LNCAP (cell line): Measurements from ENCODE around the gene BCL2L11.

Source experiments
- TF ChIP-seq, protein P1 (sequence below): fragments of 450-650 bp; IDR thresholded peaks from 2 replicates; pipeline ENCODE4 v1.5.1; 2017; ENCODE audit warnings: mild to moderate bottlenecking

Gene BCL2L11

DNA sequence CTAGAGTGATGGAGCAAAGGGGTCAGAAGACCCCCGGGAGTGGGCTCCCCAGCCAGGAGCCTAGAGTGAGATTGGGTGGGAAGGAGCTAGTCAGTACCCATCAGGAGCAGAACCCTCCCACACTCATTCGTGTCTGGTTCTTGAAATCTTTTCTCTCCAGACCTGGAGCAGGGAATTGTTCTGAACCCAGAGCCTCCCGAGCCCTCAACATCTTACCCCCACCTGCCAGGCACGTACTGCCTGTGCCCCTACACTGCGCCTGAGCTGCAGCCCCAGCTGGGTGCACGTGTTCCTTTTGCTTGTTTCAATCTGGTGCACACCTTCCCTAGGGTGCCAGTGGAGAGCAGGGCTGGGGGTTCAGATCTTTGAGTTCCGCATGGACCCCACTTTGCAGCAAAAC, 52.6 kb downstream of the BCL2L11 start:
- TF ChIP-seq, protein P1, sequence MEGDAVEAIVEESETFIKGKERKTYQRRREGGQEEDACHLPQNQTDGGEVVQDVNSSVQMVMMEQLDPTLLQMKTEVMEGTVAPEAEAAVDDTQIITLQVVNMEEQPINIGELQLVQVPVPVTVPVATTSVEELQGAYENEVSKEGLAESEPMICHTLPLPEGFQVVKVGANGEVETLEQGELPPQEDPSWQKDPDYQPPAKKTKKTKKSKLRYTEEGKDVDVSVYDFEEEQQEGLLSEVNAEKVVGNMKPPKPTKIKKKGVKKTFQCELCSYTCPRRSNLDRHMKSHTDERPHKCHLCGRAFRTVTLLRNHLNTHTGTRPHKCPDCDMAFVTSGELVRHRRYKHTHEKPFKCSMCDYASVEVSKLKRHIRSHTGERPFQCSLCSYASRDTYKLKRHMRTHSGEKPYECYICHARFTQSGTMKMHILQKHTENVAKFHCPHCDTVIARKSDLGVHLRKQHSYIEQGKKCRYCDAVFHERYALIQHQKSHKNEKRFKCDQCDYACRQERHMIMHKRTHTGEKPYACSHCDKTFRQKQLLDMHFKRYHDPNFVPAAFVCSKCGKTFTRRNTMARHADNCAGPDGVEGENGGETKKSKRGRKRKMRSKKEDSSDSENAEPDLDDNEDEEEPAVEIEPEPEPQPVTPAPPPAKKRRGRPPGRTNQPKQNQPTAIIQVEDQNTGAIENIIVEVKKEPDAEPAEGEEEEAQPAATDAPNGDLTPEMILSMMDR = no peak

DNA sequence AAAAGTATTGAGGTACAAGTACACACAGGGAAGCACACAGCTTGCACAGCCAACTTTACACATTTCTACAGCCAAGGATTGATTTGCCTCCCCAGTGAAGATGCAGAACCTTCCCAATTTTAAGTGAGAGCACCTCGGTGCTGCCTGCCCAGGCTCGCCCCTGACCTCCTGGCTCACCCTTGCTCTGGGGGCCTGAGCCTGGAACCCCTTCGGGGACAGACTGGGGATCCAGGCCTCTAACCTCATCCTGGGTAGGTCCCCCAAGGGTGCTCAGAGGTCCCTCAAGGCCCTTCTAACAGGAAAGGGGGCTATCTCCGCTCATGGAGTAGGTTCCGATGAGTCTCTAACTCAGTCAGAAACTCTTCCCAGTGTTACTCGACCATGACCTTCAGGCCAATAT, 53.1 kb downstream of the BCL2L11 start:
- TF ChIP-seq, protein P1 = no peak

GRCh38 chr2:111175615-111176014, 54.9 kb downstream of the BCL2L11 start:
- TF ChIP-seq, protein P1 = no peak

- TF ChIP-seq, protein P1 = no peak
Measured at GRCh38 chr2:111176388-111176787, 55.7 kb downstream of the BCL2L11 start.

GRCh38 chr2:111176867-111177266, 56.2 kb downstream of the BCL2L11 start:
- TF ChIP-seq, protein P1 = no peak

DNA sequence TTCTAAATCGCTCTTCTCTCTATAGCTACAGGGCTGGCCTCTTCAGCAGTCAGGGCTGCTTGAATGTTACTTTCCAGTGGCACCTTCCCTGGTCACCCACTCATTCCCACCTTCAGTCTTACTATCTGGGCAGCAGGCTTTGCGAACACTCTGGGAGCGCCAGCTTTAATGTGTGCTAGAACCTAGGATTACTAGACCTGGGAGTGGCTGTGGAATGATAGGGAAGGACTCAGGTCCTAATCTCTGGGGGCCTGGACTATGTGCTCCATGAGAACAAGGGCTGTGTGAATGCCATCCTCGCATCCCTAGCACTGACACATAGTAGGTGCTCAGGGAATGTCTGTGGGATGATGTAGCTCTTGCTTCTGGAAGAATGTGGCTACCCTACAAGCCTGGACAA, 57.6 kb downstream of the BCL2L11 start:
- TF ChIP-seq, protein P1 = no peak

DNA sequence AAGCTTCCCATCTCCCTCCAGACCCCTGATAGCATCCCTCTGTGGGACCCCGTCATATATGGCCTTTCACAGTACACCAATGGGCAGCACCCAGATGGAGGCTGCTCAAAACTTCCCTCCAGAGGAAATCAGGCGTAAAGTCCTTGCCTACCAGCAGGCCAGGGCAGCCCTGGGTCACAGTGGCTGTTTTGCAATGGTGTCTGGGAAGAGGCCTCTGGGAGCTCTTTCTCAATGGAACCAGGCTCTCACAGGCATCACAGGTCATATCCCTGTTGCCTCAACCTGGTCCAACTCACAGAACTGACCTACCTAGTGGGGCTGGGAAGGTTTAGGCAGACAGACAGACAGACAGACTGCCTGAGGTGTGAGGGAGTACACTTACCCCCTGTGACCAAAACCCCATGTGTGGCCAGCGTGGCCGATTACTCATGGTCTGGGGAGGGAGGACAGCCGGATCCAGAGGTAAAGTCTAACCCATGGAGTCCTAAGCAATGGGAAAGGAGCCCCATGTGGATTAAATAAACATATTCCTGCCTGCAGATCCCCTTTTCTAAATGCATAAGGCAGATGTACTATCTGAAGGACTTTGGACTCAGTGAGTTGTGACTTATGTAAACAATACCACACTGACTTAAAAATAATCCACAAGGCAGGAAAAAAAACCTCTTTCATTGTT, 58.2 kb downstream of the BCL2L11 start:
- TF ChIP-seq, protein P1 = no peak

- TF ChIP-seq, protein P1 = no peak
Measured at GRCh38 chr2:111182121-111182520, 61.4 kb downstream of the BCL2L11 start.
